Measurements from ENCODE around the gene TLK2.
"Not testable (repeated sequence)": the region's sequence is repeated elsewhere in the genome, so short reads cannot be mapped to it uniquely, and the experiment has no call there.

The TLK2 gene

DNA sequence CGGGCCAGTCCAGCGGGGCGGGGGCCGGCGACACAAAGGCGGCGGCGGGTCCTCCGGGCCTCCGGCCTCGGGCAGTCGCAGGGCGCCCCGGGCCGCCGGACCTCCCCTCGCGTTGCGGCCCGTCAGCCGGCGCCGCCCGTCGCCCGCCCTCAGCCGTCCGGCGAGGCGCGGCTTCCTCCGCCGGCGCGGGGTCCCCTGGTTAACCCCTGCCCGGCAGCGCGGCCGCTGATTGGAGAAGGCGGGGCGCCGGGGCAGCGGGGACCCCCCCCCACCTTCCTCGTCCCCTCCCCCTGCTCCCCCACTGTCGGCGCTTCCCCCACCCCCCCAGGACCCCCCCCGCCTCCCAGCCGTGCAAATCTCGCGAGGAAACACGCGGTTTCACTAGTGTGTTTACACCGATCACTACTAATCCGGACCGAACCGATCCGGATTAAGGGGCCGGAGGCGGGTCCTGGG lies at the start of gene TLK2:
TSS of gene TLK2 (plus strand) at position 402 of the 456 bp plus-strand sequence. CDS start 2,301 bp downstream, outside the sequence.
- peak; percentile 86 for DNase-seq

- not testable (repeated sequence) for DNase-seq
Observed at GRCh38 chr17:62435251-62435650, 43.4 kb upstream of the TLK2 start.

- DNase-seq: not testable (repeated sequence)
Observed at GRCh38 chr17:62441181-62441580, 37.4 kb upstream of the TLK2 start.

DNA sequence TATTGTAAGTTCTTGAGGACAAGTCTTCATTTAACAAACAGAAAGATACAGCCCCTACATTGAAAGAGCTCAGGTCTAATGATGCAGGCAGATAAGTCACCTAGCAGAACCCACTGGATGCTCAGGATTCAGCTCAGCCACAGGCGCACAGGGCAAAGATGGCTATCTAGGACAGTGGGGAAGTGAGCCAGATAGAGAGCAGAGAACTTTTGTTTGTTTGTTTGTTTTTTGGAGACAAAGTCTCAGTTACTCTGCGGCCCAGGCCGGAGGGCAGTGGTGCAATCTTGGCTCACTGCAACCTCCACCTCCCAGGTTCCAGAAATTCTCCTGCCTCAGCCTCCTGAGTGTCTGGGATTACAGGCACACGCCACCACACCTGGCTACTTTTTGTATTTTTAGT lies 34.6 kb upstream of the TLK2 start:
- DNase-seq: no peak

DNA sequence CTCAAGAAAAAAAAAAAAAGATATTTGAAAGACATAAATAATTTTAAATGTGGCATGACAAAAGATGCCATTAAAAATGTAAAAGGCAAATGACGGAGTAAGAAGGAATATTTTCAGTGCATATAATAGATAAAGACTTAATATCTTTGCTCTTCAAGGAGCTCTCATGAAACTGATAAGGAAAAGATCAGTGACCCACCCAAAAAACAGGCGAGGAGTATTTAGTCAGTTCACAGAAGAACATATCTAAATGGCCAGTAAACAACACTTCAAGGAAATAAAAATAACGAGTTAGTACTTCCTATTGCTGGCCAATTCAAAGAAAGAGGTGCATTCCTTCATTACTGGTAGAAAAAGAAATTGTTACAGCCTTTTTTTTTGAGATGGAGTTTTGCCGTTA lies 32.8 kb upstream of the TLK2 start:
- not testable (repeated sequence) for DNase-seq

GRCh38 chr17:62452195-62452594 lies 26.4 kb upstream of the TLK2 start:
- not testable (repeated sequence) for DNase-seq

DNA sequence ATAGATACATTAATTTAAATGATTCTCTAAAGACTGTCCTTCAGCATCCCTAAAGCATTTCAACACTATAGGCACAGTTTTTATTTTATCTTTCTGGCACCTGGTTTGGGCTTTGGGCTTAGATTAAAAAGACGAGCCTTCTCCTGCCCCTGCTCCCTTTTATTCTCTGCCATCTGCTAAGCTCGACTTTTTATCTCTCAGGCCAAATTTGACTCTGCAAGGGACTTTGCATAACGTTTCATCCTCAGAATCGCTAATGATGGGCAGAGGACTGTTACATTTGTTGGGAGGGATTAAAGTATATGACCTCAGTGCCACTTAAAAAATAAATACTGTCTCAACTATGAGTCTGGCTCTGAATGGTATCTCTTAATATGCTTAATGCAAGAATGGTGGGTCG lies 25.6 kb upstream of the TLK2 start:
- DNase-seq: not testable (repeated sequence)

GRCh38 chr17:62453656-62454055 lies 25.0 kb upstream of the TLK2 start:
- DNase-seq: not testable (repeated sequence)

DNA sequence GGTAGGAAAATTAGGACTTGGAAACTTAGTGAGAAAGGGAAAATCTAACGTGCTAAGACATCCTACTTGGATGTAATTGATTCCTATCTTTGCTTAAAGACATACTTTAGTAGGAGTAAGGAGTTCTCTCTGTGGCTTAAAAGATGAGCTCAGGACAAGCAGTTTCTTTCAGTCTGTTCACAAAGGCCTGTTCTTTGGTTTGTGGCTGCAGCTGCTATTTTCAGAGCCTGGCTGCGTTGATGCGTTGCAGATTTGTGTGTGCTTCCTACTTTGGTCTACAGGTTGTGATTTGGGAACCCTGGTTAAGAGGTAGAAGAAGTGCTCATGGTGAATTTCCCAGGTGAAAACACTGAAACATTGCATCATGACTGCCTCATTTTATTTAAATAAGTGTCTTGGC lies 24.5 kb upstream of the TLK2 start:
- DNase-seq: not testable (repeated sequence)

GRCh38 chr17:62456016-62456415 lies 22.6 kb upstream of the TLK2 start:
- no peak for DNase-seq

- DNase-seq: not testable (repeated sequence)
Observed at GRCh38 chr17:62458483-62458882, 20.1 kb upstream of the TLK2 start.

DNA sequence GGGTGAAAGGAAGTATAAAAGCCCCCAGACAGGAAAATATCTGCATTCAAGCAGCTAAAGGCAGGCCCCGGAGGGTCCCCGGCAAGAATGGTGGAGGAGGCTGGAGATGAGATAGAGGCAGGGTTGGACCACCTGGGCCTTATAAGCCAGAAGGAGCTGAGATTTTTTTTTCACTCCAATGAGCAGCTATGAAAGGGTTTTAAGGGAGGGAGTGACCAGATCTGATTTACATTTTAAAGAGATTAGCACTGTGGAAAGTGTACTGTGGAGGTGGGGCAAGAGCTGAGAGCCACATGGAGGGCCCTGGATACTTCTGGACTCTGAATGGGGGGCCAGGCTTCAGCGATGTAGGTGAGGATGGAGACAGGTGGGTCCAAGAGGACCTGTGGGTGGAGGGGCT lies 14.2 kb upstream of the TLK2 start:
- DNase-seq: not testable (repeated sequence)

DNA sequence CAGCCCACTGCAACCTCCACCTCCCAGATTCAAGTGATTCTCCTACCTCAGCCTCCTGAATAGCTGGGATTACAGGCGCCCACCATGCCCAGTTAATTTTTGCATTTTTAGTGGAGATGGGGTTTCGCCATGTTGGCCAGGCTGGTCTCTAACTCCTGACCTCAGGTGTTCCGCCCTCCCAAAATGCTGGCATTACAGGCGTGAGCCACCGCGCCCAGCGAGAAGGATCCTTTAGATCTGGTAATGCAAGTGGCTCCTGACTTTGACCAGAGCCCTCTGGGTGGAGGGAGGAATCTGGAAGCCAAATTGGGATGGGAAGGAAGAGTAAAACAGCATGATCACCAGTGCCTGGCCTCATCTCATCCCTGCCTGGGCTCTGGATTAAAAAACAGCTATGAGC lies 13.4 kb upstream of the TLK2 start:
- DNase-seq: not testable (repeated sequence)

DNA sequence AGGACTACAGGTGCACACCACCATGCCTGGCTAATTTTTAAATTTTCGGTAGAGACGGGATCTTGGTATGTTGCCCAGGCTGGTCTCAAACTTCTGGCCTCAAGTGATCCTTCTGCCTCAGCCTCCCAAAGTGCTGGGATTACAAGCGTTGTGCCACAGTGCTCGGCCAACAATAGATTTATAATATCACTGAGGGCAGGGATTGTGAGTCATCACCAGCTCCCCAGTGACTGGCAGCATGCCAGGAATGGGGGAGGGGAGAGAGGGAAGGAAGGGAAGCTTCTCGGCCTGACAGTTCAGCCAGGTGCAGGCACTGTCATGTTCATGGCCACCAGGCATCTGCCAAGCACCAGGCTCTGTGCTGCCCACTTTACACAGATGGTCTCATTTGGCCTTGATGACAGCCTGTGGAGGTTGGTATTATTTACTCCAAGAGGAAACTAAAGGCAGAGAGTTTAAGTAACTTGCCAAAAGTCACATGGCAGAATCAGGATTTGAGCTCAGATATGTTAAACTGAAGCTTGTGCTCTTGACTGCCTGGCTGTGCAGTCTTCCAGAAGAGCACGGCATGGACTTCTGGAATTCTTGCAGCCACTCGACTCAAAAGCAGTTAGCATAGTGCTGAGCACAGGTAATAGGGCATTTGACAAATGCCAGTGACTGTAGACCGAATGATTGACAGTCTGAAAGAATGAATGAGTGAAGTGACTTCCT lies 7.8 kb upstream of the TLK2 start:
- peak; percentile 67 for DNase-seq

DNA sequence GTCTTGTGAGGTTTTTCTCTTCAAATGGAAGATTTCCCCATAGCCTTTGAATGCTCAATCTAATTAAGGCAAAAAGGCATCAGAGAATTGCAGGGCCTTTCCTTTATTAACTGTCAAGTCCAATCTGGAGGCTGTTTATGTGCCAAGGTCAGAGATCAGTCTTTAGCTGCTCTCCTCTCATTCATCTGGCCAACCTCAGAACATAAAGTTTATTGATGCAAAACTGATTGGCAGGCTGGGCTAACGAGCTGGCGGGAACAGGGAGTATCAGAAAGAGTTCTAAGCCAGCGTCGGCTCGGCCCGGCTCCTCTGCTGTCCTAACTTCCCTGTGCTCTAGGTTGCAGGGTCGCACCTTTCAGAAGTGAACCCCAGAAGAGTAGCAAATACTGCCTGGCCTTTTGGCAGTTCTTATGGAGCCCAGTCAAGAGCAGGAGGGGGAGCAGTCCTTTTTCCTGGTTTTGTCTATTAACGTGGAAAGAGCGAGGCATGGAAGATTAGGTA lies 7.2 kb upstream of the TLK2 start:
- not testable (repeated sequence) for DNase-seq

- DNase-seq: not testable (repeated sequence)
Observed at GRCh38 chr17:62473030-62473982, 5.3 kb upstream of the TLK2 start.

GRCh38 chr17:62477111-62477510 lies 1.5 kb upstream of the TLK2 start:
- not testable (repeated sequence) for DNase-seq

DNA sequence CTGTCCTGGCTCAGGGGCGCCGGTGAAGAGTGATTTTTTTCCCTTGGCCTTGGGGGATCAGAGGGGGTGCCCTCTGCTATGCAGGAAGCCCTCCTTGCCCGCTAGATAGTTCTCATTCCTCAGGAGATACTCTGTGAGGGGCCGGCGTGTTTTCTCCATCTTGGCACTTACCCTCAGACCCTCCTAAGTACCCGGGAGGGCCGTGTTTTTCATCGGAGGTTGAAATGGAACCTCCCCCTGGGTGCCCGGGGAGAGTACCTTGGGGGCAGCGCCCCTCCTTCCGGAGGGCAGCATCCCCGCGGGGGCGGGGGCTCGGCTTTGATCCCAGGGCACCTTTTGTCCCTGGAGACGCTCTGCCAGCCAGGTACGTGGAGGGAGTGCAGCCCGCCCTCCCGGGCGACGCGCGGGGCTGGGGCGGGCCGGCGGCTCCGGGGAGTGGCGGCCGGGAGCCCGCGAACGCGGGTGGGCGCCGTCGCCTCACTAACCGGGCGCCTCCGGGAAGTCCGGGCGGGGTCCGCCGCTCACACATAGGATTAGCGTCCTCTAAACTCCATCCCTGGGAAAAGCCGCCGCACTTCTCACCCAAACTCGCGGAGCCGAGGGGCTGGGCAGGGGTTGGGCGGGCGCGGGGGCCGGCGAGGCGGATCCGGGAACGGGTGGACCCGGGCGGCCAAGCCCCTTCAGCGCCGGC lies 762 bp upstream of the TLK2 start:
- DNase-seq: peak; percentile 50

DNA sequence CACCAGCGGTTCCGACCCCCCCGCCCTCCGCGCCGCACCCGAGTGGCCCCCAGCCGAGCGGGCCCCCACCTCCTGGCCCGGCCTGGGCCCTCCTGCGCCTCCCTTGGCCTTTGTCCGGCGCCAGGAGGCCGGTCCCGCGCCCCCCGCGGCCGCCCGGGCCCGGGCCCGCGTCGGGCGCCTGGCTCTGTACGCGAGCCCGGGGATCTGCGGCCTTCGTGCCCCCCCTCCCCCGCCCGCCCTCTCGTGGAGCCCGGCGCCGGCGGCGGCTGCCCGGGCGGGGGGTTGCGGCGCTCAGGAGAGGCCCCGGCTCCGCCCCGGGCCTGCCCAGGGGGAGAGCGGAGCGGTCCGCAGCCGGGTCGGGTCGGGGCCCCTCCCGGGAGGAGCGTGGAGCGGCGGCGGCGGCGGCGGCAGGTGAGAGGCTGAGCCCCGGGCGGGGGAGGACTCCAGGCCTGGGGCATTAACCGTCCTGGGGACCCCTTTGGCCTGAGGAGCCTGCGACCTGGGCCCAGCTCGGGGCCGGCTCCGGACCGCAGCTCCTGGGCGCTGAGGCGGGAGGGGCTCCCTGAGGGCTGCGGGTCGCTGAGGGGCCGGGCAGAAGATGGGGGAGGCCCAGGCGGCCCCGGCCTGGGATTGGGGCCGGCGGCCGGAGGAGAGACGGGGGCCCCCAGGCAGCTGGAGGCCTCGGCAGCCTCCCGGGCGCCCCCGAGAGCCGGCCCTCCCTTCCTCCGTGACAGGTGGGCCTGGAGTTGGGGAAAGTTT lies 434 bp downstream of the TLK2 start:
- DNase-seq: peak; percentile 45

DNA sequence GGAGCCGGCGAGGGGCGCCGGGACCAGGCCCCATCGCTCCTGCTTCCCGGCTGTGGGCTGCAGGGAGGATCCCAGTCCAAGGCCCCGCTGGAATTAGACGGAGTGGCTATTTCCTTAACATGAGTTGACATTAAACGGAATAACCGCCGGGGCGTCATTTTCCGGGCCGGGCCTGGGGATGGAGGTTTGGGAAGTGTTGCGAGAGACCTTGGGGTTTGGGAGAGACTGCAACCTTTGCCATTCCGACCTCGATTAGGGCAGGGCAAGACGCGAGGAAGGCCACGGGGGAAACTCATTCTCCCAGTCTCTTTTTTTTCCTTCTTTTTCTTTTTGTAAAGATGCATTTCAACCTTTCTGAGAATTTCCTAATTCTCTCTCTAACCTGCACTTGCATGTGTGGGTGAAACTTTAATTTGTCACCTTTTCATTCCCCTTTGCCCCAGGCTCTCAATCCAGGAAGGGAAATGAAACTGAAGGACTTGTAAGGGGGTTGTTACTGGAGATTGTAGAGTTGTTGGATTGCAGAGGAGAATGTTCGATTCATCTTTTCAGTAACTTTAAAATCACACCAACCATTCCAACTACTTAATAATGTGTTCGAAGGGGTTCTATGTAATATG lies 1.1 kb downstream of the TLK2 start:
- DNase-seq: peak; percentile 36

GRCh38 chr17:62482553-62482952 lies 3.9 kb downstream of the TLK2 start:
- DNase-seq: not testable (repeated sequence)

DNA sequence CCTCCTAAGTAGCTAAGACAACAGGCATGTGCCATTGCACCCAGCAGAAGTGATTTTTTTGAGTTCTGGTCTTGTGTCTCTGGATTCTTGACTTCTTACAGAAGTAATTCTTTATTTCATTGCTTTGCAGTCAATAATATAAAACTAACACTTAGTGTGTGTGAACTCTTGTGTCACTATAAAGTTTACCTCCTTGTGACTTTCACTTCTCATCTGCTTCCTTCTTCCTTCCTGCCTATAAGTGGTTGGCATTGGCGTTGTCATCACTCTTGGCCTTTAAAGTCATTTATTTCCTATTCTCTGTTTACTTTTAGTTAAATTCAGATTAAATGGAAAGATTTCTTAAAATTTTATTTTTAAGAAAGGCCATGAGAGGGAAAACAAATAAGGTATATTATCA lies 12.4 kb downstream of the TLK2 start:
- DNase-seq: not testable (repeated sequence)
